Daoy (cell line): ENCODE results near the gene FCMR. TPM values are rescaled to one million over a fixed set of nuclear protein-coding genes. Genes with fewer than 3 reads are reported as not detected.
A peak's percentile ranks its signal among the peaks of the same experiment; 100 is the strongest.

ENCODE experiments used
- DNase-seq: peaks from one replicate; pipeline ENCODE4 v3.0.0-alpha.2; 2015; ENCODE audit warnings: low read depth
- total RNA-seq: library from RNA; depleted of rRNA; stranded (reverse); fragments of >200 nt; shearing (Covaris generic); gene quantifications from 2 replicates; pipeline ENCODE4 v1.2.3, GENCODE V29; 2014

The FCMR gene
- total RNA-seq, 1 experiment from 2014 or later: 0.23 TPM

GRCh38 chr1:206923009-206923960 lies 1.5 kb upstream of the FCMR start:
- no peak for DNase-seq

- DNase-seq: no peak
Observed at GRCh38 chr1:206922524-206922923, 783 bp upstream of the FCMR start.

GRCh38 chr1:206918076-206918475 lies 3.7 kb downstream of the FCMR start:
- DNase-seq: no peak

- no peak for DNase-seq
Observed at GRCh38 chr1:206916000-206916709, 5.6 kb downstream of the FCMR start.

GRCh38 chr1:206915030-206915735 lies 6.6 kb downstream of the FCMR start:
- no peak for DNase-seq

GRCh38 chr1:206913766-206914537 lies 7.8 kb downstream of the FCMR start:
- DNase-seq: no peak

- peak; percentile 75 for DNase-seq
Observed at GRCh38 chr1:206912445-206913095, 9.2 kb downstream of the FCMR start.

GRCh38 chr1:206911064-206911663 lies 10.6 kb downstream of the FCMR start:
- peak; percentile 54 for DNase-seq

GRCh38 chr1:206909883-206910318 lies 11.8 kb downstream of the FCMR start:
- no peak for DNase-seq

GRCh38 chr1:206909161-206909882 lies 12.4 kb downstream of the FCMR start:
- peak; percentile 53 for DNase-seq

- DNase-seq: no peak
Observed at GRCh38 chr1:206908038-206908437, 13.7 kb downstream of the FCMR start.

- peak; percentile 58 for DNase-seq
Observed at GRCh38 chr1:206907304-206907991, 14.3 kb downstream of the FCMR start.

- DNase-seq: peak; percentile 91
Observed at GRCh38 chr1:206905295-206906164, 16.2 kb downstream of the FCMR start.

GRCh38 chr1:206904423-206905142 lies 17.2 kb downstream of the FCMR start:
- no peak for DNase-seq

GRCh38 chr1:206903687-206904086 lies 18.1 kb downstream of the FCMR start:
- DNase-seq: no peak

GRCh38 chr1:206902702-206903101 lies 19.0 kb downstream of the FCMR start:
- no peak for DNase-seq

- DNase-seq: no peak
Observed at GRCh38 chr1:206901944-206902343, 19.8 kb downstream of the FCMR start.
